ENCODE results near the gene PAX3.

DNA sequence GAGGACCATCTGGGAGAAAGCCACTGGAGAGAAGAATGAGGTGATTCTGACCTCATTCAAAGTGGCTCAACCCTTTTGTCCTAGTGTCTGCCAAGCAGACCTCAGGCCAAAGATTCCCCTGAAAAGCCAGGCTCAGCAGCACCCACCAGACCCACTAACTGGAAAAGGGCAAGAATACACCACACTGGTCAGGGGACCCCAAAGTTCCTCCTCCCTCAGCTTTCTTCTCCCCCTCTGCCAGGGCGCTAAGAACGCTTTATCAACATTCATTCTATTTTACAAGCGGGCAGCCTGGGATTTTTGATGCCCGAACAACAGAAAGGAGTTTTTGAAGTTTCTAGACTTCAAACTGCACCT lies 7.3 kb downstream of the PAX3 start:
- TF ChIP-seq, protein P1, sequence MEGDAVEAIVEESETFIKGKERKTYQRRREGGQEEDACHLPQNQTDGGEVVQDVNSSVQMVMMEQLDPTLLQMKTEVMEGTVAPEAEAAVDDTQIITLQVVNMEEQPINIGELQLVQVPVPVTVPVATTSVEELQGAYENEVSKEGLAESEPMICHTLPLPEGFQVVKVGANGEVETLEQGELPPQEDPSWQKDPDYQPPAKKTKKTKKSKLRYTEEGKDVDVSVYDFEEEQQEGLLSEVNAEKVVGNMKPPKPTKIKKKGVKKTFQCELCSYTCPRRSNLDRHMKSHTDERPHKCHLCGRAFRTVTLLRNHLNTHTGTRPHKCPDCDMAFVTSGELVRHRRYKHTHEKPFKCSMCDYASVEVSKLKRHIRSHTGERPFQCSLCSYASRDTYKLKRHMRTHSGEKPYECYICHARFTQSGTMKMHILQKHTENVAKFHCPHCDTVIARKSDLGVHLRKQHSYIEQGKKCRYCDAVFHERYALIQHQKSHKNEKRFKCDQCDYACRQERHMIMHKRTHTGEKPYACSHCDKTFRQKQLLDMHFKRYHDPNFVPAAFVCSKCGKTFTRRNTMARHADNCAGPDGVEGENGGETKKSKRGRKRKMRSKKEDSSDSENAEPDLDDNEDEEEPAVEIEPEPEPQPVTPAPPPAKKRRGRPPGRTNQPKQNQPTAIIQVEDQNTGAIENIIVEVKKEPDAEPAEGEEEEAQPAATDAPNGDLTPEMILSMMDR (IDR thresholded peaks at IDR 0.05) = no peak
- TF ChIP-seq POLR2AphosphoS5 (IDR thresholded peaks at IDR 0.05) = no peak
- TF ChIP-seq POLR2A (IDR thresholded peaks at IDR 0.05) = no peak

Data from suprapubic skin (tissue), 4 donors.